HG02610 (cell line): ENCODE measurements around the gene WDR7.
"Not testable (repeated sequence)": the region's sequence is repeated elsewhere in the genome, so short reads cannot be mapped to it uniquely, and the experiment has no call there.

ENCODE experiments used
- ATAC-seq: cut with Tn5 transposase; IDR thresholded peaks from one replicate; pipeline ENCODE4 v1.9.1; 2021; ENCODE audit warnings: mild to moderate bottlenecking, moderate library complexity; ENCODE audit not compliant: unreplicated experiment

Gene WDR7

DNA sequence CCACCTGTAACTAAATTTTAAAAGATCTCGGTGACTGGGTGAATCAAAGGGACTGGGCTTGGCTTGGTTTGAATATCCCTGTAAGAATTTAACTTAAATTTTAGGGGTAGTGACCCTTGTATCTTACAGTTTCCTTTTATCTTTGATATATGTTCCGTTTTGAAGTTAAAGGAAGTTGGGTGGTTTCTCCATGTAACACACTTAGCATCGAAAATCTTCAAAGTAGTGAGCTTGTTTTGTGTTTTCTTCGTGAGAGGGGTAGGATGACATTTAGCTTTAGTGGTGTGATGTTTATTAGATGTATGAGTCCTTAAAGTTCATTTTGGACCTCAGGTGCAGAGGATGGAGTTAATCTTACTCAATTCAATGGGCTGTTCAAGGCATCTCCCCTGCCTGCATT is 1.6 kb downstream of the WDR7 start:
- ATAC-seq: no peak

DNA sequence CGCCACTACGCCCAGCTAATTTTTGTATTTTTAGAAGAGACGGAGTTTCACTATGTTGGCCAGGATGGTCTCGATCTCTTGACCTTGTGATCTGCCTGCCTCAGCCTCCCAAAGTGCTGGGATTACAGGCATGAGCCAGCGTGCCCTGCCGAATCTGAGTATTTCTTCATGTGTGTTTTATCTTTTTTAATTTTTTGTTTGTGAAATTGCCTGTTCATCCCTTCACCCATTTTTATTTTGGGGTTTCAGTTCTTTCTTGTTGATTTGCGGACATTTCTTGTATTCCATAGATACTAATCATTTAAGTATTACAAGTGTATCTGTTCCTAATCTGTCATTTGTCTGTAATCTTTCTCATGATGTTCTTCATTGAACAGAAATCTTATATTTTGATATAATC is 3.1 kb downstream of the WDR7 start:
- ATAC-seq: not testable (repeated sequence)

DNA sequence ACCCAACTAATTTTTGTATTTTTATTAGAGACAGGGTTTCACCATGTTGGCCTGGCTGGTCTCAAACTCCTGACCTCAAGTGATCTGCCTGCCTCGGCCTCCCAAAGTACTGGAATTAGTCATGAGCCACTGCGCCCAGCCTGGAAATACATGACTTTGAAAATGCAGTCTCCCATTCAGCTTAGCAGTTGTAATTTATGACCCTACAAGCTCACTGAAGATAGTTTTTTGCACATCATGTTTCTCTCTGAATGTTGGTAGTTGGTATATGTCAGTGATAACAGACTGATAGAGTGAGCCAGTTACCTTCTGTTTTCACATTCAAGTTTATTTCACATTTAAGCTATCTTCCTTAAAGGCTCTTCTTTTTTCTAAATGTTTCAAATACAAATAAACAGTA is 7.1 kb downstream of the WDR7 start:
- ATAC-seq: no peak

DNA sequence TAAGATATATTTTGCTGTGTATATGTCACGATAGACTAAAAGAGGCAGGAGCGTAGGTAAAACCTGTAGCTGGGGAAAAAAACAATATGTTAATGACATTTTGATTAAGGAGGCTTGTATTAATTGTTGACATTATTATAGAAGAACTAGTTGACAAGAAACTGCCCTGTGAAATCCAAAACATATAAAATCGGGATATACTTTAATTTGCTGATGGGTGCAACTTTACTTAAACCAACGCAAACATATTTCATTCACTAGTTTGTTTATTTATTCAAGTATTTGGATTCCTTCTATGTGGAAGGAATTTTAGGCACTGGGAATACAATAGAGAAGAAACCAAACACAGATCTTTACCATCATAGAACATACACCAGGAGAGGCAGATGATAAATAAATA is 8.0 kb downstream of the WDR7 start:
- no peak for ATAC-seq

DNA sequence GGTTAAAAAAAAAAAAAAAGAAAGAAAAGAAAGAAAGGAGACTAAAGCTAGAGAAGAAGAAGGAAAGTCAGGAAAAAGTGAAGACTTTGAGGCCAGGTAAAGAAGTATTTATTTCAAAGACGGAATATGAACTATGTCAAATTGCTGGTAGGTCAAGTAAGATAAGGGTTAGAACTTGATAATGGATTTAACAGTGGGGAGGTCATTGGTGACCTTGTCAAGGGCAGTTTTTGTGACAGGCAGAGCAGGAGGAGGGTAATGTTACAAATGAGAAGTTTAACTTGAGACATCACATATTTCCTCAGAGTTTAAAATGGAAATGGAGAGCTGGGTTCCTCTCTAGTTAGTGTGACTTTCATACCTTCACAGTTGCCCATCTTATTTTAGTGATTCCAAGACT is 9.5 kb downstream of the WDR7 start:
- no peak for ATAC-seq

DNA sequence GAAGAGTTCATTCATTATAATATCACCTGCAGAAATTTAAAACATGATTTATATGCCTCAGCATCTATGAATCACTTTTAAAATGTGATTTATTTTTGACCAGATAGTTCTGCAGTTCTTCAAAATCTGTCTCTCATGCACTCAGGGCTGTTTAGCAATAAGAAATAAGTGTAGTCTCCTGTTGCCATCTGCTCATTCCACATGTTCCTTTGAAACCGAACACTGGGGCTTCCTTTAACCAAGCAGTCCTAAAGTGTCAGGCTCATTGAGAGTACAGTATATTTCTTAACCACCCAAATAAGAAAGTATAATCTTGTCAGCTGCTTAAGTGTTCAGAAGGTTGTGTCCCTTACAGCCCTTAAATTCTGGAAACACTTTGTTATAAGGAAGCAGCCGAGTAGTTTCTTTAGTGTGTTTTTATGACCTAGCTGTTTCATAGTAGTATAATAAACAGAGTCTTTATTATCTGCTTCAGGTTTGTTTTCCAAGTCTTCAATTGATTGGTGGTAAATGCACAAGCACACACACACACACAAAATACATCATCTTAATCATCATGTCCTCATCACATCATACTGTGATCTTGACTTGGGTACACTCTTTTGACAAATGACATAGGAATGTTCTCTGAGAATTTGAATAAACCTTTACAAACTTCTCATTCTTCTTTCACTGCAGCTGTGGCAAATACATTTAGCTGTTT is 10.4 kb downstream of the WDR7 start:
- no peak for ATAC-seq

DNA sequence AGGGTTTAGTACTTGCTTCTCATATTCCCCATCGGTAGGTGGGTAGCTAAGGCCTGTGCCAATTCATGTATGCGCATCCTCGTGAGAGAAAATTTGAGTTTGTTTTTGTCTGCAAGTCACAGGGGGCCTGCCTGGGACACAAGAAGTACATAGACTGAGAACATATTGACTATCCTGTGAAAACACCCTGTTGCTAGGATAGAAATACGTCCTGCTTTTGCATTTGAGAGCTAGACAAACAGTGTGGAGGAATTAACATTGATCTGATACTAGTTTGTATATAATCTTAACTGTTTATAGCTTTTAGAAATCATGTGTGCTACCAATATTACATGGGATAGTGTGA is 10.9 kb downstream of the WDR7 start:
- ATAC-seq: no peak

DNA sequence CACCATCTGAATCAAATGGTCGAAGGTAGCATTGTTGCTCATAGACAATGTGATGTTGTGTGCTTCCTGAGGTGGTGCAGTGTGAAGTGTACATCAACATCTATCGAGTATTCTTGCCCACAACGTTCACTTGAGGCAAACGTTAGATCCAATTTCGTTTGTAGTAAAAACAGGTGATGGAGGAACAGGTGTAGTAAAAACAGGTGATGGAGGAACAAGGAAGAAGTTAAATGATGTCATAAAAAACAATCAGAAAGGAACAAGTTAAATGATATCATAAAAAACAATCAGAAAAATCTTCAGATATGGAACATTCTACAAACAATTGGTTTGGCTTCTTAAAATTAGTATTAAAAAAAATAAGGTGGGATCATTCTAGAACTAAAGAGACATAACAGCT is 11.3 kb downstream of the WDR7 start:
- ATAC-seq: no peak

DNA sequence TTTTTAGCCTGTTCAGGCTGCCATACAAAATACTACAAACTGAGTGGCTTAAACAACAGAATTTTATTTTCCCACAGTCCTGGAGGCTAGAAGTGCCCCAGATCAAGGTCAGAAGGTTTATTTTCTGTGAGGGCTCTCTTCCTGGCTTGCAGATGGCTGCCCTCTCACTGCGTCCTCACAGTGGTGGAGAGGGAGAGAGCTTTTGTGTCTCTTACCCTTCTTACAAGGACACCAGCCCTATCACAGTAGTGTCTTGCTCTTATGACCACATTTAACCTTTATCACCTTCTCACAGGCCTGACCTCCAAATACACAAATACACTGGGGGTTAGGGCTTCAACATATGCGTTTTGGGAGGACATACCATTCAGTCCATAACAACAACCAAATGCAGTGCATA is 11.7 kb downstream of the WDR7 start:
- no peak for ATAC-seq

DNA sequence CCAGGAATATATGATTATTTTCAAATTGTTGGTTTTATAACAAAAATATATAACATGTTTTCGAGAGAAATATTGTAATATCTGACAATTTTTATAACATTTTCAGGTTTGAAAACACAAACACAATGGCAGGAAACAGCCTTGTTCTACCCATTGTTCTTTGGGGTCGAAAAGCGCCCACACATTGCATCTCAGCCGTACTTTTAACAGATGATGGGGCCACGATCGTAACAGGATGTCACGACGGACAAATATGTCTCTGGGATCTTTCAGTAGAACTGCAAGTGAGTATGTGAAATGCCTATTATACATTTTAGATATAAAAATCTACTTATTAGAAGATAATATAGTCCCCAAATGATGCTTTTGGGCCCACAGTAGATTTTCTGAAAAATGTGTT is 21.2 kb downstream of the WDR7 start:
- no peak for ATAC-seq

DNA sequence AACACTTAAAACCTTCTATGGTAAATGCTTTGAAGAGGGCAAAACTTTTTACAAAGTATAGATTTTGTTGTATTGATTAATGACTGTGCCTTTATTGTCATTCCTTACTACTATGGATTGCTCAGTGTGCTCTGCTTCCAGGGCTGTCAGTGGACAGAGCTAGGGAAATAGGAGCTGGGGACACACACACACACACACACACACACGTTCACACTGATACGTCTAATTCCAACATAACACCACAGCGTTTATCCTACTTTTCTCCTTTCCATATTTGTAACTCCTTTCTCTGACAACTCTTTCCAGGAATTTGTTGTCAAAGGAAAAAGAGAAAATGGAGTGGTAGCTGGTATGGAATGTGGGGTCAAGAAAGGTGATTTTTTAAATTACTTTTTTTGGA is 21.8 kb downstream of the WDR7 start:
- ATAC-seq: no peak

DNA sequence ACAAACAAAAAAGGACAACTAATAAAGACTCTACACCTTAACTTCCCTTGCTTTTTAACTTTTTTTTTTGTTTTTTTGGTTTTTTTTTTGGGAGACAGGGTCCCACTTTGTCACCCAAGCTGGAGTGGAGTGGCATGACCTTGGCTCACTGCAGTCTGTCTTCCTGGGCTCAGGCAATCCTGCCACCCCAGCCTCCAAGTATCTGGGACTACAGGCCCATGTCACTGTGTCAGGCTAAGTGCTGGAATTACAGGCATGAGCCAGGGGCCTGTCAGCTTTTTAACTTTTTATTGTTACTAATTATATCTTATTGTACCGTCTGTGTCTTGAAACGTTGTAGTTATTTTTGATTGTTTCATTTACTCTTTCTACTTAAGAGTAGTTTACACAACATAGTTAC is 25.5 kb downstream of the WDR7 start:
- ATAC-seq: no peak

DNA sequence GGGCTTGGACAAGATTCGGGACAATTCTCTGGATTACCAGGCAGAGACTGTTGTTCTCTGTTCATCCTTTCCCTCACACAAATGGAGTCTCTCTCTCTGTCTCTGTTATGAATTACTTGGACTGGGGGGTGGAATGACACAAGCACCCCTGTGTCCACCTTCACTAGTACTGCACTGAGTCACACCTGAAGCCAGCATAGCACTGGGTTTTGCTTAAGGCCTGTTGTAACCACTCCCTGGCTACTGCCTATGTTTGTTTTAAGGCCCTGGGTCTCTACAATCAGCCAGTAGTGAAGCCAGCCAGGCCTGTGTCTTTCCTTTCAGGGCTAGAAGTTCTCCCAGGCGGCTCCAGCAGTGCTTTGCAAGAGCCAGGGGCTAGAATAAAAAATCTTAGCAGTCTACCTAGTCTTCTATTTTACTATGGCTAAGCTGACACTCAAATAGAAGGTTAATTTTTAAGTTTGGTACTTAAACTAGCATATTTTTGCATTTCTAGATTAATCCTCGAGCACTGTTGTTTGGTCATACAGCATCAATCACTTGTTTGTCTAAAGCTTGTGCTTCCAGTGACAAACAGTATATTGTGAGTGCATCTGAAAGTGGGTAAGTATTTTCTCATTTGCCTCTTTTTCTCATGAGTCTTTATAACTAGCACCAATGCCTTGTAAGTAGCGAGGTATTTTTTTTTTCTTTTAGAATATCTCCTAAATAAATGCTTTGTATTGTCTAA is 27.8 kb downstream of the WDR7 start:
- ATAC-seq: no peak

DNA sequence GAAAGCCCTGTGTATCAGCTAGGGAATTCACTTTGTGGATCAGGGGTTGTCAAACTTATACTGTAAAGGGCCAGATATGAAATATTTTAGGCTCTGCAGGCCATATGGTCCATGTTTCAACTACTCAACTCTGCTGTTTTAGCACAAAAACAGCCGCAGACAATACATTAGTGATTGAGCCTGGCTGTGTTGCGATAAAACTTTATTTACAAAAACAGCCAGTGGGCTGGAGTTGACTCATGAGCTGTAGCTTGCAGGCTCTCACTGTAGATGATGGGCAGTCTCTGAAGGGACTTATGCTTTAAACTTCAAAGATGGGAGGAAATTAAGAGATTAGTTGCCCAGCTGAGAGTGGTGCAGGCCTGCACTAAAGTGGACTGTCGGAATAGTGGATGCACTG is 33.1 kb downstream of the WDR7 start:
- no peak for ATAC-seq

DNA sequence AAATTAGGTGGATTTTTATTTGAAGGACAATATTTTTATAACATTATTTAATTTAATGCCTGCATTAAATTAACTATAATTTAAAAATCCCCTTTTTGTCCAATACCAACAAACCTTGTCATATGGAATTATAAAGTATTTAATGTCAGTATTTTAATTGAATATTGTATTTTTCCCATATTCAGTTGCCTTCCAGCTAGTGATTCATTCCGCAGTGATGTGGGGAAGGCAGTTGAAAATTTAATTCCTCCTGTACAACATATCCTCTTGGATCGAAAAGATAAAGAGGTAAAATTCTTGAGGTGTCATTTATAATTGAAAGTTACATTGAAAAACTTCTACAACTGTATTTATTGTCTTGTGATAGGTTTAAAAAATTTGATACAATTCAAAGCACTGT is 40.4 kb downstream of the WDR7 start:
- no peak for ATAC-seq

DNA sequence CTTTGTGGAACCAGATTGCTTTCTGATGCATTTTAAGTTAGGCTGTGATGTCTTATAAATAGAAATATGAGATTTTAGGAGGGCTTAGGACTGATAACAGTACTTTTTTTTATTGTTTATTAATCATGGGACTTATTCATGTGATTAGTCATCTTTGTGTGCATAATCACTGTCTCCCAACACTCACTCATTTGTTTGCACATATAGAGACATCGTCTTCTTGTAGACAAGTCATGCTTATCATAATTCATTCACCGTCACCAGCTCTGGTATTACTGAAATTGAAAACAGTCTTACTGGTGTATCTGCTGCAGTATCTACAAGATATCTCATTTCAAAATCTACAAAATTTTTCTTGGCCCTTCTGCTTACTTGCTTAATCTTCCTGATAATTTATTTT is 45.8 kb downstream of the WDR7 start:
- ATAC-seq: no peak

DNA sequence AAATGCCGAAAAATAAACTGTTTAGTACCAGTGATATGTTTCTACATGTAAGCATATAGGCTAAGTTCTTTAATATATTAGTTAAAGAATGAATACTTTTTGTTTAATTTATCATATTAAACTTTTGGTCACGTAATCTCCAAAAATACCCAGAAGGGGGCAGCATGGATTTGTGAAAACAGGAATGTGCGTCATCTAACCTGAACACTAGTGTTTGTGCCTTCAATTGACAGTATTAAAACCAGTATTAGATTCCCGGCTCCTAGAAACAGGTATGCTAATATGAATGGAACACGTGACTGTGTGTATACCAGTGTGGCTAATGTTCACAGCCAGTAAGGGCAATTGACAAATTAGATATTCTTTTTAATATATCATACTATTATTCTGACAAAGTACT is 51.8 kb downstream of the WDR7 start:
- ATAC-seq: peak; percentile 50

DNA sequence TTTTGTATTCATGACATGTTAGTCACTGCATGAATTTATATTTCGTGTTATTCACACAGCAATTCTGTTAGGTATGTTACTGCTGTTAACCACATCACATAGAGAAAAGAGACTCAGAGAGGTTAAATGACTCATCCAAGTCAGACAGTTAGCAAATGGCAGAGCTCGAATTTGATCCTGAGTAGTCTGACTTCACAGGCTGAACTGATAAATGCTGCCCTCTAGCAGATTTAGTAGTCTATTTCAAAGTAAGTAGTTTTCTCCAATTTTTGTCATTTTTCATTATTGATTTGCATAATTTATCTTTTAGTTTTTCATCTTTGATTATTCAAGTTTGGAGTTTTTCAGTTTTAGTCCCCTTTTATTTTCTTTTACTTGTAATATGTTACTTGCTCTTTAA is 58.3 kb downstream of the WDR7 start:
- ATAC-seq: peak; percentile 99

DNA sequence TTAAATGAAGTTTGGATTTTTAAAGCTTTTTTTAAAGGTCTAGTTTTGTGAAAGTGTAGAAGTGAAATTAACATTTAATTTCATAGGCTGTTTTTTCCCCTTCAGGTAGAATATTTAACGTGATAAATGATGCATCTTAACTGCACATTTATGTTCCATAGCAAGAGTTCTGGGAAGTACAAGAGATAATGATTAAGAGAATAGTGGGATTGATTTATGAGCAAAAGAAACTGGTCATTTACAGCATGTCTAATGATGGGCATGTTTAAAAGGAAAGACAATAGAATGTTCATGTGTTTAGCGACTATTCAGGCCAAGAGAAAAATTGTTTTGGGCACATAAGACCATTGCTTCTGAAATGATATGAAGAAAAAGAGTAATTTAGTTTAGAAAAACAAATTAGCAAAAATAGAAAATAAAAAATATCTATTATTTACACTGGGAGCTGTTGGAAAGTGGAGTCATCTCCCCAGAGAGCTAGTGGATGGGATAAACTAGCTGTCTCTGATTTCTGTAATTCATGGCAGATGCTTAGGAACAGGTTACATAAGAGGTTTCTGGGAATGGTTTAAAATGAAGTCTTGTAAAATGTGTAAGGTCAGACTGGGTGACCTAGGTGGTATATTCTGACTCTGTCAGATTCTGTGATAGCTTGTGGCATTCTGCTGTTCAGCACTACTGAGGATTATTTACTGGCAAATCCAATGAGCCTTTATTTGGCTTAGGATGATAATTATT is 60.7 kb downstream of the WDR7 start:
- no peak for ATAC-seq

DNA sequence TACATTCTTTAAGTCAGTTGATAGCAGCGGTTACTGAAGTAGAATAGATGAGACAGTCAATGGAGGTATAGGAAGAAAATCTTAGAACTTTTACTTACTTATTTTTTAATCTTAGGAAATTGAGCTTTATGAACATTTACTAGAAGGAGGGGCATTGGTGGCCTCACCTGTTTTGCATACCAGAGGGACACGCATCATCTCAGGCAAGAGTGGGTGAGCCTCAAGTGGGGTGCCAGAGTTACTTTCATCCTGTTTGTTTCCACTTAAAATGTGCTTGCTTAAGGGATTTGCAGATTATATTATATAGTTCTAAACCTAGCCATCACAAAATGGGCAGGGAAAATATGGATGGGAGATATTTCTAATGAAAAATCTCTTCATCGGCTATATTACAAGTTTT is 61.6 kb downstream of the WDR7 start:
- no peak for ATAC-seq

DNA sequence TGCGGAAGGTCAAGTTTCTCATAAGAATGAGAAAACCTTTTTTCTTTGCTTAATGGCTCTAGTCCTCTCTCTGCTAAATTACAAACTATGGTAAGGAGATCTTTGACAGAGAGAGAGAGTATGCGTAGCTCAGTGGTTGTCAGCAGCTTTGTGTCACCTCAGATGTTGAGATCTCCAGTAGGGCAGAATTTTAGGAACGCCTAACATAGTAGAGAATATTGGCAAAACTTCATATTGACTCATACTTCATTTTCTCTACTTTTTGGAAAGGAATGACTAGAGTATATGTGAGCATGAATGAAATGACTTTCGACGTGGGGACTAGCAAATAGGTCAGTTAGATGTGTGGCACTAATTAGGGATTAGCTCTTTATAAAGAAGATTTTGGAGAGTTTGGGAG is 64.0 kb downstream of the WDR7 start:
- no peak for ATAC-seq

DNA sequence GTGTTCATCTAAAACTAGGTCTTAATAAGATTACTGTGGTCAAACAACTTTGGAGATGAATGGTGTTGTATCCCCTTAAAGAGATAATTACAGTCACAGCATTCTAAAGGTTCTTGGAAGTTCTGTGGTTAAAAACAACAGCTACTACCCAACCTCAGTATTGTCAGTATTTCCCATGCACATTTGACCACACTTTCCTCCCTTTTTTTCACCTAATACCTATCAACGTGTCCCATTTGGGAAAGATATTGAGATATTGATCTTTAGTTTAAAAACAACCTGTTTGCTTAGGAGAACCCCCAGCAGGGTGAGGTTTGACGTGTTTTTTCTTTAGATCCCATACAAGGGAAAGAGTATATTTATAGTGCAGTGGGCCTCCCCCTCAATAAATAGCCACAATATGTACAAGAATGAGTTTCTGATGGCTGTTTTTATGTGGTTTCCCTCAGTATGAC is 65.6 kb downstream of the WDR7 start:
- peak; percentile 75 for ATAC-seq
